Nephron (organoid): ENCODE results near the gene MRGPRE.

ENCODE experiments used
- H3K27ac Mint-ChIP-seq, 3 experiments: 2 replicates each; pipeline ENCODE4 v1.8.0; 2020; ENCODE audit warnings: mixed read lengths in 3 of 3, mild to moderate bottlenecking in 2 of 3, moderate library complexity in 1 of 3
- H3K27me3 Mint-ChIP-seq: 2 replicates; pipeline ENCODE4 v1.8.0; 2021; ENCODE audit warnings: low read depth, mild to moderate bottlenecking, moderate library complexity, mixed read lengths
- H3K36me3 Mint-ChIP-seq: 2 replicates; pipeline ENCODE4 v1.8.0; 2020; ENCODE audit warnings: low read depth, mixed read lengths
- H3K4me1 Mint-ChIP-seq: 2 replicates; pipeline ENCODE4 v1.8.0; 2020; ENCODE audit warnings: mixed read lengths
- H3K4me3 Mint-ChIP-seq, 3 experiments: 2 replicates each; pipeline ENCODE4 v1.8.0; 2020; ENCODE audit warnings: mild to moderate bottlenecking in 3 of 3, mixed read lengths in 3 of 3, moderate library complexity in 2 of 3
- H3K9me3 Mint-ChIP-seq: 2 replicates; pipeline ENCODE4 v1.8.0; 2020; ENCODE audit warnings: mixed read lengths
- TF ChIP-seq, protein P1 (sequence below), 3 experiments: fragments of 200-600 bp; sonication (generic); IDR thresholded peaks; one replicate each; pipeline ENCODE4 v1.5.0; 2021; ENCODE audit warnings: antibody characterized with exemption in 3 of 3; ENCODE audit not compliant: unreplicated experiment in 3 of 3

MRGPRE gene

DNA sequence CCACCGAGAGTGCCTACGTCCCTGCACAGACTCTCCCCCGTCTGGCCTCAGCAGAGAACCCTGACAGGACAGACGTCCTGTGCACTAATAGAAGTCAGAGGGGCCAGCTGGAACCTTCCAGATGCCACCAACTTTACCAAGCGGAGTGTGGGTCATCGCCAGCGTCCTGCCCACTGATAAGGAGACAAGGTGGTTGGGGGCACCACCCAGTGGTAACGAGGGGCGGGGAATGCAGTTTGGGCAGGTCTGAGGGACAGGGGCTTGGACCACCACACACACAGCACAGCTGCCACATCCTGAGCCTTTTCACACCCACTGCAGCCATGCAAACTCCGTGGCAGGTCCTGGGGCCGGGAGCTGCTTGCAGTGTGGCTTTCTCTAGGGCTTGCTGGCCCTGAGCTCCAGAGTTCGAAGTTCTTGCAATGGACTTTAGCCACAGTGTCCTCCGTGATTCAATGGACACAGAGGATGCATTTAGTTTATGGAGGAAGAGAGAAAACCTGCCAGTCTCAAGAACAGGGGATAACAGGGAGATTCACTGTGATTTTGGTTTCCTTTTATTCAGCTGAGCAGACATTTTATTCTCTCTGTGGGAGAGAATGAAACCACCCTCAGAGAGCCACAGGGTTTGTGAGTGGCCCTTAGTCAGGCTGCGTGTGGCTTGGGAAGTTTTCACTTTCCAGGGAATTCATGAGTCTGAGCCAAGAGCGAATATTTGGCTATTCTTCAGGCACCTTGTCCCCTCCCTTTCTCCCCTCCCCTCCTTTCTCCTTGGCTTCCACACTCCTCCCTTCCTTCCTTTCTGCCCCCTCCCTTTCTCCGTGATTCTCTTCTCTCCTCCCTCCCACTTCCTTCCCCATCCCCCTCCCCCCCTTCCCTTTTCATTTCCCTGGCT, 26.7 kb downstream of the MRGPRE start:
- Mint-ChIP-seq H3K4me3 (no peak overlapping the region), H3K27ac (no peak overlapping the region)
- TF ChIP-seq, protein P1, sequence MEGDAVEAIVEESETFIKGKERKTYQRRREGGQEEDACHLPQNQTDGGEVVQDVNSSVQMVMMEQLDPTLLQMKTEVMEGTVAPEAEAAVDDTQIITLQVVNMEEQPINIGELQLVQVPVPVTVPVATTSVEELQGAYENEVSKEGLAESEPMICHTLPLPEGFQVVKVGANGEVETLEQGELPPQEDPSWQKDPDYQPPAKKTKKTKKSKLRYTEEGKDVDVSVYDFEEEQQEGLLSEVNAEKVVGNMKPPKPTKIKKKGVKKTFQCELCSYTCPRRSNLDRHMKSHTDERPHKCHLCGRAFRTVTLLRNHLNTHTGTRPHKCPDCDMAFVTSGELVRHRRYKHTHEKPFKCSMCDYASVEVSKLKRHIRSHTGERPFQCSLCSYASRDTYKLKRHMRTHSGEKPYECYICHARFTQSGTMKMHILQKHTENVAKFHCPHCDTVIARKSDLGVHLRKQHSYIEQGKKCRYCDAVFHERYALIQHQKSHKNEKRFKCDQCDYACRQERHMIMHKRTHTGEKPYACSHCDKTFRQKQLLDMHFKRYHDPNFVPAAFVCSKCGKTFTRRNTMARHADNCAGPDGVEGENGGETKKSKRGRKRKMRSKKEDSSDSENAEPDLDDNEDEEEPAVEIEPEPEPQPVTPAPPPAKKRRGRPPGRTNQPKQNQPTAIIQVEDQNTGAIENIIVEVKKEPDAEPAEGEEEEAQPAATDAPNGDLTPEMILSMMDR (IDR thresholded peaks at IDR 0.05; ENCODE audit: unreplicated experiment in 3 of 3): no peak

DNA sequence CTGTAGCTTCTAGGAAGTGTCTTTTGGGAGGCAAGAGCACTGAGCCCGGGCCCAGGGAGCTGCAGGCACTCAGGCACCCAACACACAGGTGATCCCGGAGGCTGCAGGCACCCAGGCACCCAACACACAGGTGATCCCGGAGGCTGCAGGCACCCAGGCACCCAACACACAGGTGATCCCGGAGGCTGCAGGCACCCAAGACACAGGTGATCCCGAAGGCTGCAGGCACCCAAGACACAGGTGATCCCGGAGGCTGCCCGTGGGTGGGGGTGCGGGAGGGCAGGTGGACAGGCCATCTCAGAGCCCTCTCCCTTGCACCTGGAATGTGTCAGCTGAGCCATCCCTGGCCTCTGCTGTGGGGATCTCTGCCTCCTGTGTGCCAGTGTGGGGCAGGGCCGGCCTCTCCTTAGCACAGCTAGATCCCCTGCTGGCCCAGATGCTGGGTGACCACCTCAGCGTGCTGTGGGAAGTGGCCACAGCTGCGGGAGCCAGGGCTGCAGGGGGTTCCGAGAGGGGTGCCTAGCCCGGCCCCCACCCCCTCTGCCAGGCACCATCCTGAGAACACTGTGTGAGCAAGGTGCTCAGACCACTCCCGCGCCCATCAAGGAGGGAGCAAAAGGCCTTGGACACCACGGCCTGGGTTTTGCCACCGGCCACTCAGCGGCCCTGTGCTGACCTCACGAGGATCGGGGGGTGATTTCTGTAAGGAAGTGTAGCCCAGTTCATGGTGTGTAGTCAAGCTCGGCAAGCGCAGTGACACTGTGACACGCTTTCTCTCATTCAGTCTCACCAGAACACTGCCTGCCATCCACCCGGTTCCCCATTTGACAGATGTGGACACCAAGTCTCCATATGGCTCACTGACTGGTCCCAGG, 27.8 kb downstream of the MRGPRE start:
- Mint-ChIP-seq H3K9me3 (no peaks in the 10 kb centered on the region), H3K27ac (no peak overlapping the region), H3K4me1 (peaks cover 7% of the 10 kb centered on the region), H3K27me3 (peaks cover 55% of the 10 kb centered on the region), H3K36me3 (no peaks in the 10 kb centered on the region), H3K4me3 (no peak overlapping the region)
- TF ChIP-seq, protein P1 (IDR thresholded peaks at IDR 0.05; ENCODE audit: unreplicated experiment in 3 of 3): no peak

More for the DNA sequence above, 26.7 kb downstream of the MRGPRE start:
- Mint-ChIP-seq H3K36me3 (no peaks in the 10 kb centered on the region), H3K27me3 (peaks cover 48% of the 10 kb centered on the region), H3K9me3 (no peaks in the 10 kb centered on the region), H3K4me1 (peaks cover 7% of the 10 kb centered on the region)

DNA sequence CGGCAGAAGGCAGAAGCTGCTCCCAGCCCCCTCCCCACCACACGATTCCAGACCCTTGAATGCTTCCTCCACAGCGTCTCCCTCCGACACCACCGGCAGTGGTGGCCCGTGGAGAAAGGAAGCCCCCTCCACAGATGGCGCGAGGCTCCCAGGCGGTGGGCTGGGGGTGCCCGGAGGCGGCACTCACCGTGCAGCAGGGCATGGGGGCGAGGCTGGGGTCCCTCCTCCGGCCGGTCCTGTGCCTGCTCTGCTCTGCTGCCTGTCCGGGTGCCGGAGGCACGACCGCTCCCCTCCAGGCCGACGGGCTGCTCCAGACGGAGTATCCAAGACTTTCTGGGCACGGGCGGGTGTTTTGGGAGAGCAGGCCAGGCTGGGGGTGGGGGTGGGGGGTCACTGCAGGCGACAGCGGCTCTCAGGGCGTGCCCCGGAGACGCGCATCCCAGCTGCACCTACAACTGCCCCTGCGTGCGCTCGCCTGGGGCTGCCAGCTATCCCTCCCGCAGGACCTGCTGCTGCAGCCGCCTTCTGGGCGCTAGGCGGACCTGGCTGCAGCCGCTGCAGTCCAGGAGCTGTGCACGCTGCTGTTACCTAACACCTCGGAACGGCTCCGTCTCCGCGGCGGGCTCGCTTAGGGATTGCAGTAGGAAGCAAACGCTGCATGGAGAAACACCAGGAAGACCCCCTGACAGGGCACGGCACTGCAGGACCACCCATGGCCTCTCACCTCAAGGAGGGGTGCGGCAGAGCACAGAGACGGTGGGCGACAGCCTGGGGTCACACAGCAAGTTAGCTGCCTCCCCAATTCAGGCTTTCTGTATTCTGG, 28.8 kb downstream of the MRGPRE start:
- Mint-ChIP-seq H3K27me3 (peaks cover 57% of the 10 kb centered on the region), H3K36me3 (no peaks in the 10 kb centered on the region), H3K27ac (no peak overlapping the region), H3K4me1 (peaks cover 7% of the 10 kb centered on the region), H3K4me3 (no peak overlapping the region), H3K9me3 (no peaks in the 10 kb centered on the region)
- TF ChIP-seq, protein P1 (IDR thresholded peaks at IDR 0.05; ENCODE audit: unreplicated experiment in 3 of 3): no peak

DNA sequence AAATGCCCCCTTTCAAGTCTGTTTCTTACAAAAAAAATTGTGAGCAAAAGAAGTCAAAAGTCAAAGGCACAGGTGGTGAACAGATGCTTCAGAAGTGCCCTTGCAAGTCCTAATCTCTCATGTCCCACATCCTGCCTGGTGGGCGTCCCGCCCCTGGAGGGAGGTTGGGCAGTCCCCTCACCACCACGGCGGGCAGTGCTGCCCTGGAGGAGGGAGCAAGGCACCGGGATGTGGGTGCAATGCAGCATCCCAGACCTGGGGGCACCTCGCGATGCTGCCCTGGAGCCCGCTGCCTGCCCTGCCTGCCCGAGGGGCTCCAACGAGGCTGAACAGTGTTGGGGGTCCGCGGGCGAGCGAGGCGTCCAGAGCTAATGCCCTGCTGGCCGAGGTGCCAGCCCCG, 29.5 kb downstream of the MRGPRE start:
- no peaks in the 10 kb centered on the region for H3K9me3 Mint-ChIP-seq

DNA sequence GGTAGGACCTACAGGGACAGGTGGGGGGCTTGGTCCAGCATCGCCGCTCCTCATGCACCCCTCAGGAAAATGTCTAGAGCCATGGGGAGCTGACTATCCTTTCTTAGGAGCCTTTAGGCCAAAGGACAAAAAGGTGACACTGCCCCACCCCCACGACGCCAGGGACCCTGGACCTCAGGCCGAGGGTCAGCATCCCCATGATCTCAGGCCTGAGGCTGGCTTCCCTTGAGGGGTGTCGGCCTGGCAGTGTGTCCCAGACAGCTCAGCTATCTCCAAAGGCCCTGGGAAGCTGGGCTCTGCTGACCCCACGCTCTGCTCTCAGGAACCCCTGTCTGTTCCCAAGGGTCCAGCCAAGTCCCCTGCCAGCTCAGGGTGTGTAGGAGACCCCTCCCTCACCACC, 29.9 kb downstream of the MRGPRE start:
- Mint-ChIP-seq H3K27ac (no peak overlapping the region), H3K4me3 (no peak overlapping the region), H3K4me1 (peaks cover 7% of the 10 kb centered on the region), H3K27me3 (peaks cover 53% of the 10 kb centered on the region), H3K36me3 (no peaks in the 10 kb centered on the region), H3K9me3 (no peaks in the 10 kb centered on the region)
- TF ChIP-seq, protein P1 (IDR thresholded peaks at IDR 0.05; ENCODE audit: unreplicated experiment in 3 of 3): no peak

More for the DNA sequence above, 29.5 kb downstream of the MRGPRE start:
- no peak overlapping the region for H3K27ac Mint-ChIP-seq
- H3K4me1 Mint-ChIP-seq: peaks cover 7% of the 10 kb centered on the region
- no peak overlapping the region for H3K4me3 Mint-ChIP-seq
- no peaks in the 10 kb centered on the region for H3K36me3 Mint-ChIP-seq
- TF ChIP-seq, protein P1 (IDR thresholded peaks at IDR 0.05; ENCODE audit: unreplicated experiment in 3 of 3): no peak
- H3K27me3 Mint-ChIP-seq: peaks cover 53% of the 10 kb centered on the region
